Stomach (tissue), 9 donors: ENCODE measurements around the gene HPDL. TPM values are rescaled to one million over a fixed set of nuclear protein-coding genes. Genes with fewer than 3 reads are reported as not detected.
A peak's percentile ranks its signal among the peaks of the same experiment; 100 is the strongest.

ENCODE experiments used
- DNase-seq, 2 donors: peaks; one replicate each; pipeline versions ENCODE4 v3.0.0 to v3.0.0-alpha.2; 2013 to 2019
- H3K27ac ChIP-seq, 5 donors: fragments of 200-600 bp in 4 of 5; sonication (generic) in 4 of 5; one replicate each; pipeline ENCODE4 v1.5.1; 2013 to 2019; ENCODE audit warnings: mild to moderate bottlenecking in 1 of 5, moderate library complexity in 1 of 5
- H3K27me3 ChIP-seq, 3 donors: fragments of 200-600 bp; sonication (generic); one replicate each; pipeline ENCODE4 v1.5.1; 2017 to 2019; ENCODE audit warnings: mixed run types in 1 of 3
- H3K36me3 ChIP-seq, 4 donors: fragments of 200-600 bp; sonication (generic); 1 replicate in 3 of 4; 2 replicates in 1 of 4; pipeline ENCODE4 v1.5.1; 2016 to 2019
- H3K4me1 ChIP-seq, 4 donors: fragments of 200-600 bp; sonication (generic); one replicate each; pipeline ENCODE4 v1.5.1; 2016 to 2019
- H3K4me3 ChIP-seq, 4 donors: fragments of 200-600 bp; sonication (generic) in 3 of 4; one replicate each; pipeline ENCODE4 v1.5.1; 2016 to 2019; ENCODE audit warnings: mild to moderate bottlenecking in 1 of 4
- H3K9me3 ChIP-seq, 4 donors: fragments of 200-600 bp; sonication (generic); one replicate each; pipeline ENCODE4 v1.5.1; 2016 to 2019
- CTCF ChIP-seq, 7 experiments: fragments of 450-650 bp in 4 of 7; fragments of 200-600 bp in 3 of 7; sonication (generic) in 3 of 7; IDR thresholded peaks; one replicate each; pipeline ENCODE4 v1.5.1; 2016 to 2019; ENCODE audit warnings: antibody characterized with exemption in 7 of 7, control low read depth in 2 of 7, mild to moderate bottlenecking in 1 of 7
- EP300 ChIP-seq: sonication (generic); formaldehyde crosslinking; IDR thresholded peaks from one replicate; pipeline ENCODE4 v1.6.1; 2017; ENCODE audit warnings: antibody characterized with exemption
- POLR2A ChIP-seq, 4 donors: fragments of 450-650 bp; IDR thresholded peaks; one replicate each; pipeline ENCODE4 v1.6.1; 2016; ENCODE audit warnings: antibody characterized with exemption in 4 of 4, control low read depth in 2 of 4, mild to moderate bottlenecking in 1 of 4, moderate library complexity in 1 of 4
- POLR2AphosphoS5 ChIP-seq, 3 donors: sonication (generic); formaldehyde crosslinking; IDR thresholded peaks; one replicate each; pipeline ENCODE4 v1.6.1; 2016; ENCODE audit warnings: antibody characterized with exemption in 3 of 3
- WGBS, 5 donors: extraction: QIAGEN DNeasy Blood & Tissue Kit in 3 of 5; methylation state at CpG; one replicate each; pipeline versions ENCODE4 v1.1.5 to v1.1.7; 2013 to 2018; 5-methylcytosine and 5-hydroxymethylcytosine counted together
- intact Hi-C: fragments of 100-400 bp; cut with DNase I; formaldehyde crosslinking; loops from one replicate; pipeline ENCODE4 v1.15.1; 2023; ENCODE audit warnings: low total_unique reads
- polyA plus RNA-seq, 3 donors: library from polyadenylated mRNA; stranded (reverse); fragments of 200-250 nt; gene quantifications; one replicate each; pipeline ENCODE4 v1.2.3, GENCODE V29; 2013
- total RNA-seq, 5 donors: library from RNA; depleted of rRNA; stranded (reverse); fragments of >200 nt; gene quantifications; one replicate each; pipeline versions ENCODE4 v1.1.0 to v1.2.3, GENCODE V29; 2014 to 2016
- donor health status: healthy with polysubstance abuse.
- donor health status: Bipolar disorder and iron deficiency.
- donor health status: healthy.

Gene HPDL
- total and polyA plus RNA-seq, 8 donors = 1.8 to 10.1 (median 4.1) TPM; not detected in 3

GRCh38 chr1:45300669-45300997 lies 26.1 kb upstream of the HPDL start:
- Histone ChIP-seq H3K36me3 (no peaks in the 10 kb centered on the region), H3K4me1 (peaks cover 8 to 27% (median 17%) of the 10 kb centered on the region in 4 donors), H3K27ac (no peak overlapping the region), H3K9me3 (no peaks in the 10 kb centered on the region), H3K27me3 (no peaks in the 10 kb centered on the region), H3K4me3 (no peak overlapping the region)
- intact Hi-C loops = loop anchor here (5.0 kb wide), 1 partner anchor 283 kb away; no protein-coding TSS in a partner anchor
- 66 to 79% (median 76%) methylated on average over 2 of the region's 2 CpGs for WGBS, 5 donors
- no peak for TF ChIP-seq POLR2AphosphoS5 (IDR thresholded peaks at IDR 0.05)
- TF ChIP-seq CTCF (IDR thresholded peaks at IDR 0.05) = no peak
- no peak for TF ChIP-seq EP300
- TF ChIP-seq POLR2A (IDR thresholded peaks at IDR 0.05) = no peak
- no peak for DNase-seq

- no peaks in the 10 kb centered on the region for H3K9me3 ChIP-seq
- no peaks in the 10 kb centered on the region for H3K27me3 ChIP-seq
- TF ChIP-seq CTCF (IDR thresholded peaks at IDR 0.05) (no peak), POLR2AphosphoS5 (IDR thresholded peaks at IDR 0.05) (no peak), POLR2A (IDR thresholded peaks at IDR 0.05) (no peak), EP300 (no peak)
- intact Hi-C loops = loop anchor here (5.0 kb wide), 1 partner anchor 285 kb away; no protein-coding TSS in a partner anchor
- no peaks in the 10 kb centered on the region for H3K36me3 ChIP-seq
- 84 to 88% (median 87%) methylated on average over 16 of the region's 16 CpGs for WGBS, 5 donors
- H3K4me1 ChIP-seq = peaks cover 8 to 27% (median 17%) of the 10 kb centered on the region in 4 donors
- peak overlapping the region; percentile 66 to 77 (median 71) for H3K4me3 ChIP-seq
- peak overlapping the region in 4 of 5 donors; percentile 93 to 96 (median 94) for H3K27ac ChIP-seq
- no peak for DNase-seq
Observed at GRCh38 chr1:45302505-45303150, 24.1 kb upstream of the HPDL start.

GRCh38 chr1:45303520-45304310 lies 23.0 kb upstream of the HPDL start:
- Histone ChIP-seq H3K4me1 (peaks cover 8 to 27% (median 17%) of the 10 kb centered on the region in 4 donors), H3K27me3 (no peaks in the 10 kb centered on the region), H3K27ac (peak overlapping the region; percentile 93 to 98 (median 95)), H3K9me3 (no peaks in the 10 kb centered on the region), H3K36me3 (no peaks in the 10 kb centered on the region), H3K4me3 (peak overlapping the region; percentile 66 to 77 (median 71))
- peak; percentile 99 for DNase-seq
- TF ChIP-seq POLR2A (IDR thresholded peaks at IDR 0.05) = peak in 1 of 4 donors; percentile 60
- peak in 2 of 3 donors; percentile 68 to 71 for TF ChIP-seq POLR2AphosphoS5 (IDR thresholded peaks at IDR 0.05)
- peak in 5 of 7 experiments; percentile 28 to 81 (median 41) for TF ChIP-seq CTCF (IDR thresholded peaks at IDR 0.05)
- no peak for TF ChIP-seq EP300
- WGBS, 5 donors = 0 to 1% (median 0%) methylated on average over 56 to 68 of the region's 68 CpGs
- intact Hi-C loops = loop anchor here (5.0 kb wide), 1 partner anchor 286 kb away; no protein-coding TSS in a partner anchor

- peak overlapping the region; percentile 93 to 98 (median 95) for H3K27ac ChIP-seq
- intact Hi-C loops = loop anchor here (5.0 kb wide), 1 partner anchor 287 kb away; no protein-coding TSS in a partner anchor
- H3K9me3 ChIP-seq = no peaks in the 10 kb centered on the region
- WGBS, 5 donors = 29 to 44% (median 37%) methylated on average over 13 to 15 of the region's 15 CpGs
- H3K36me3 ChIP-seq = no peaks in the 10 kb centered on the region
- peak; percentile 47 to 66 for DNase-seq
- H3K4me1 ChIP-seq = peaks cover 8 to 27% (median 17%) of the 10 kb centered on the region in 4 donors
- no peaks in the 10 kb centered on the region for H3K27me3 ChIP-seq
- TF ChIP-seq EP300 (no peak), POLR2A (IDR thresholded peaks at IDR 0.05) (no peak), POLR2AphosphoS5 (IDR thresholded peaks at IDR 0.05) (no peak), CTCF (IDR thresholded peaks at IDR 0.05) (no peak)
- H3K4me3 ChIP-seq = peak overlapping the region; percentile 66 to 77 (median 71)
Observed at GRCh38 chr1:45304311-45305081, 22.2 kb upstream of the HPDL start.
